HG02678 (cell line): ENCODE data around the gene GOSR2.
"Not testable (repeated sequence)": the region's sequence is repeated elsewhere in the genome, so short reads cannot be mapped to it uniquely, and the experiment has no call there.

Experiments used
- ATAC-seq: cut with Tn5 transposase; IDR thresholded peaks from one replicate; pipeline ENCODE4 v1.9.1; 2021; ENCODE audit warnings: mild to moderate bottlenecking, moderate library complexity; ENCODE audit not compliant: unreplicated experiment

Gene GOSR2

GRCh38 chr17:46984892-46985291, 61.9 kb downstream of the GOSR2 start:
- ATAC-seq, result no peak

GRCh38 chr17:46986366-46986765, 63.4 kb downstream of the GOSR2 start:
- ATAC-seq, result no peak

- ATAC-seq, result not testable (repeated sequence)
Measured at GRCh38 chr17:46987927-46988326, 65.0 kb downstream of the GOSR2 start.

- no peak for ATAC-seq
Measured at GRCh38 chr17:46989637-46990431, 66.9 kb downstream of the GOSR2 start.

GRCh38 chr17:46991617-46992016, 68.7 kb downstream of the GOSR2 start:
- ATAC-seq, result no peak
